Thoracic aorta endothelial cell (primary cell): ENCODE measurements around the gene CRYZL1. TPM values are rescaled to one million over a fixed set of nuclear protein-coding genes. Genes with fewer than 3 reads are reported as not detected.

Source experiments
- total RNA-seq: library from RNA; depleted of rRNA; stranded (reverse); fragments of >200 nt; gene quantifications from 2 replicates; pipeline ENCODE4 v1.2.3, GENCODE V29; 2012

The CRYZL1 gene
- total RNA-seq: 33.2 and 37.5 TPM in 2 replicates

GRCh38 chr21:33641352-33642026, at the start of gene CRYZL1:
Gene CRYZL1 (minus strand): TSS chr21:33641741. CDS start chr21:33631551, 10,190 bp downstream.

GRCh38 chr21:33642027-33642895, 720 bp upstream of the CRYZL1 start, which contains the start of gene ITSN1:
Gene ITSN1 (plus strand): TSS chr21:33642501. CDS start chr21:33718829, 76,328 bp downstream.

GRCh38 chr21:33588485-33589335, 52.8 kb downstream of the CRYZL1 start, which contains the start of gene DONSON:
Gene DONSON (minus strand): TSS chr21:33588684. CDS start chr21:33588641, 43 bp downstream.

GRCh38 chr21:33542640-33543504, 98.7 kb downstream of the CRYZL1 start, which contains the start of gene SON:
Gene SON (plus strand): TSS chr21:33543038. CDS start chr21:33543093, 55 bp downstream.

GRCh38 chr21:33541756-33542639, 99.5 kb downstream of the CRYZL1 start, which contains the start of gene GART:
Gene GART (minus strand): TSS chr21:33542117. CDS start chr21:33539315, 2,802 bp downstream.

Other genes with a start within 250 kb of the CRYZL1 start
- 37.4 and 50.0 TPM in 2 replicates for gene IFNGR2, start 238.3 kb downstream of the CRYZL1 start, total RNA-seq
- 39.5 and 46.1 TPM in 2 replicates for gene TMEM50B, start 161.8 kb downstream of the CRYZL1 start, total RNA-seq
- gene DNAJC28, start 150.0 kb downstream of the CRYZL1 start, total RNA-seq: 1.4 and 2.3 TPM in 2 replicates
- 150 and 176 TPM in 2 replicates for gene GART, start 99.6 kb downstream of the CRYZL1 start, total RNA-seq
- 244 and 322 TPM in 2 replicates for gene SON, start 98.7 kb downstream of the CRYZL1 start, total RNA-seq
- 31.5 and 34.7 TPM in 2 replicates for gene DONSON, start 53.1 kb downstream of the CRYZL1 start, total RNA-seq
- gene ITSN1, start 760 bp upstream of the CRYZL1 start, total RNA-seq: 81.4 and 97.5 TPM in 2 replicates